GM12801 (cell line): ENCODE measurements around the gene IQCE.

Experiments
- TF ChIP-seq, protein P1 (sequence below): IDR thresholded peaks from one replicate; pipeline ENCODE4 v1.5.1; 2011; ENCODE audit warnings: control low read depth; ENCODE audit not compliant: insufficient read length; ENCODE audit errors: extremely low read depth

The IQCE gene

DNA sequence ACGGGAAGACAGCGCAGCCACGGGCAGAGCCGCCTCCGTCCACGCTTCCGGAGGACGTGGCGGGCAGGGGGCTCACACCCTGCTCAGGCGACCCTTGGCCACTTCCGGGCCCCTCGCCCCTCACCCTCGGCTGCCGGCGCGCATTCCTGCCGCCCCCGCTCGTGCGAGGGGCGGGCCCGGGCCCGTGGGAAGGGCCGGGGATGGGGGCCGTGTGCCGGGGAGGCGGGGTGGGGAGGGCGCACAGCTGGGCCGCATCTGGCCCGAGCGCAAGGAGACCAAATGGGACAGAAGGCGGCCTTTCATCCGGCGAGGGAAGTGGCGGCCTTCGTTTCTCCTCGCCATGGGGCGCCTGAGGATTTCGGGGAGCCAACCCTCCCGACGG lies 40.1 kb upstream of the IQCE start:
- TF ChIP-seq, protein P1, sequence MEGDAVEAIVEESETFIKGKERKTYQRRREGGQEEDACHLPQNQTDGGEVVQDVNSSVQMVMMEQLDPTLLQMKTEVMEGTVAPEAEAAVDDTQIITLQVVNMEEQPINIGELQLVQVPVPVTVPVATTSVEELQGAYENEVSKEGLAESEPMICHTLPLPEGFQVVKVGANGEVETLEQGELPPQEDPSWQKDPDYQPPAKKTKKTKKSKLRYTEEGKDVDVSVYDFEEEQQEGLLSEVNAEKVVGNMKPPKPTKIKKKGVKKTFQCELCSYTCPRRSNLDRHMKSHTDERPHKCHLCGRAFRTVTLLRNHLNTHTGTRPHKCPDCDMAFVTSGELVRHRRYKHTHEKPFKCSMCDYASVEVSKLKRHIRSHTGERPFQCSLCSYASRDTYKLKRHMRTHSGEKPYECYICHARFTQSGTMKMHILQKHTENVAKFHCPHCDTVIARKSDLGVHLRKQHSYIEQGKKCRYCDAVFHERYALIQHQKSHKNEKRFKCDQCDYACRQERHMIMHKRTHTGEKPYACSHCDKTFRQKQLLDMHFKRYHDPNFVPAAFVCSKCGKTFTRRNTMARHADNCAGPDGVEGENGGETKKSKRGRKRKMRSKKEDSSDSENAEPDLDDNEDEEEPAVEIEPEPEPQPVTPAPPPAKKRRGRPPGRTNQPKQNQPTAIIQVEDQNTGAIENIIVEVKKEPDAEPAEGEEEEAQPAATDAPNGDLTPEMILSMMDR, result no peak

DNA sequence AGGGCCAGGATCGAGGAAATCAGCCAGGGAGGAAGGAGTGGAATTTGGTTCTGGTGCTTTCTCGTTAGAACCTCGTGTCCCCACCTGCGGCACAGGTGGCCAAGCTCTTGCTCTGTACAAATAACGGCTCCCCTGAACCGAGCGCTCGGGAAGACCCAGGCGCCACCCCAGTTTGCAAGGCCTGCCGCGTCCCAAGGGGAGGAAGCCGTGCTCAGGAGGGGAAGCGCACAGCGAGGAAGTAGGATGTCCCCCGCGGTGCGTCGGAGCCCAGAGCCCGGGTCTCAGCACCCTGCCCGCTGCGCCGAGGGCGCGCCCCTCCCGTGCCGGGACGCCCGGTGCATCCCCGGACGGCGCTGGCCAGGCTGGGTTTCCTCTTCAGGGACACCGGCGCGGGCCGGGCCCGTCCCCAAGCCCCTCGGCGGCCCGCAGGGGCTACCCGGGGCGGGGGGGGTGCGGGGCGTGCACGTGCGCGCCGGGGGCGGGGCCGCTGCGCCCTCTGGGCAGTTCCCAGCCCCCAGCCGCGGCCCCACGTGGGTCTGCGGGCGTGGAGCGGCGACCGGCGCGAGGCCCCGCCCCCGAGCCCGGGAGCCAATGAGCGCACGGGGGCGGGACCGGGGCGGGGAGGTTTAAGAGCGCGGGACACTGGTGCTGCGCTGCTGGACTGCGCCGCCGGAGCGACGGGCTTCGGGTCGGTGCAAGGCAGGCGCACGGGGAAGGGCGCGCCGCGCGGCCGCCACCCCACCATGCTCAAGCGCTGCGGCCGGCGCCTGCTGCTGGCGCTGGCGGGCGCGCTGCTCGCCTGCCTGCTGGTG lies 39.5 kb upstream of the IQCE start, which contains the start of gene LFNG:
LFNG (plus strand) TSS at position 656 of the 812 bp plus-strand sequence; CDS start at position 744, 88 bp downstream.
- TF ChIP-seq, protein P1, result no peak

DNA sequence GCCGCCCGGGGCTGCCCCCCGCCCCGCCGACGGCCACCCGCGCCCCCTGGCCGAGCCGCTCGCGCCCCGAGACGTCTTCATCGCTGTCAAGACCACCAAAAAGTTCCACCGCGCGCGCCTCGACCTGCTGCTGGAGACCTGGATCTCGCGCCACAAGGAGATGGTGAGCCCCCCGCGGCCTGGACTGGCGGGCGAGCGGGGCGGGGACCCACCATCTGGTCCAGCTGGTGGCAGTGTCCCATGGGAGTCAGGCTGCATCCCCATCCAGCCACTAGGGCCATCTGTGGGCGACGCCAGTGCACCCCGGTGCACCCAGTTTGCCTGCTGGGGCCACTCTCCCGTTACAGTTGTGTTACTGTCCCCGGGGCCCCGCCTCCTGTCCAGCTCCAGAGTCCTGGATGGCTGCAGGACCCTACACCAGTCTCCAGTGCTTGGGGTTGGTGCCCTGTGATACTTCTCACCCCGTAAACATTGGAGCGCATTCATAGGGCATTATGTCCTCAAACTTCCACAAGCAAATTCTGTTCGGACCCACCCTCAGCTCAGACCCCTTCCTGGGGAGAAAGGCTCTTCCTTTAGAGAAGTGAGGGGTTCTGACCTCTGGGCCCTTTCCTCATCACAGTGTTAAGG lies 38.5 kb upstream of the IQCE start:
- TF ChIP-seq, protein P1, result no peak

DNA sequence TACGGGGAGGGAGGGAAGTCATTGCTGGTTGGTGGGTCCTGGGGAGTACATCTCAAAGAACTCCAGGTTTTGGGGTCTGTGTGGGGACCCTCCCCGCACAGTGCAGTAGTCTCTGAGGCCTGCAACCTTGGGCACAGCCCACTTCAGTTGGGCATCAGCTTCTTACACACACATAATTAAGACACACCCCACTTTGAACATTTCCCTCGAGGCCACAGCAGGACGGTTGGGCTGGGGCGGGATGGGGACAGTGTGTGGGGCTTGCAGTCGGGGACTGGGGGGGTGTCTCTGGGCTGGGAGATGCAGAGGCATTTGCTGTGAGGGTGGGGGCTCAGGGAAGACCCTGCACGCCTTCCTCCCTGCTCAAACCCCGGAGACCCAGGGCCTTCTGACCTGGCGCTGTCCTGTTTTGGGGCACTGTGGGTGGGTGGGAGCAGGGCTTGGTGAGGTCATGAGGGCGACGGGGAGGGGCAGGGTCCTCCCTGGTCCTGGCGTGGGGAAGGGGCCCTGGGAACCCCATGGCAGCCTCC lies 38.0 kb upstream of the IQCE start:
- TF ChIP-seq, protein P1, result no peak

DNA sequence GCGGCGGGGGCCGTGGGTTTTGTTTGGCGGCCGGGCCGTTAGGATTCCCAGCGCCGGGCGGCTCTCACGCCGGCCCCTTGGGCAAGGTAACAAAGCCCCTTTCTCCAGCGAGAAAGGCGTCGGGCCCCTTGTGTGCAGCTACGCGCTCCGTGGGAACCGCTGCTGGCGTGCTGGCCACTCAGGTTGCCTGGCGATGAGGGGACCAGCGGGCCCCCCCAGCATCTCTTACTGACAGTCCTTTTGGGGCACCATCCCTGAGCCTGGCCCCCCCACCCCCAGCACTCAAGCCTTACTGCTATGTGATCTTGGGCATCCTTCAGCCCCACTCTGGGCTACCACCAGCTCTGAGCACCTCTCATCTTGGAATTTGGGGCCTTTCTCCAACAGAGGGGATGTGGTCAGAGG lies 37.4 kb upstream of the IQCE start:
- TF ChIP-seq, protein P1, result no peak

DNA sequence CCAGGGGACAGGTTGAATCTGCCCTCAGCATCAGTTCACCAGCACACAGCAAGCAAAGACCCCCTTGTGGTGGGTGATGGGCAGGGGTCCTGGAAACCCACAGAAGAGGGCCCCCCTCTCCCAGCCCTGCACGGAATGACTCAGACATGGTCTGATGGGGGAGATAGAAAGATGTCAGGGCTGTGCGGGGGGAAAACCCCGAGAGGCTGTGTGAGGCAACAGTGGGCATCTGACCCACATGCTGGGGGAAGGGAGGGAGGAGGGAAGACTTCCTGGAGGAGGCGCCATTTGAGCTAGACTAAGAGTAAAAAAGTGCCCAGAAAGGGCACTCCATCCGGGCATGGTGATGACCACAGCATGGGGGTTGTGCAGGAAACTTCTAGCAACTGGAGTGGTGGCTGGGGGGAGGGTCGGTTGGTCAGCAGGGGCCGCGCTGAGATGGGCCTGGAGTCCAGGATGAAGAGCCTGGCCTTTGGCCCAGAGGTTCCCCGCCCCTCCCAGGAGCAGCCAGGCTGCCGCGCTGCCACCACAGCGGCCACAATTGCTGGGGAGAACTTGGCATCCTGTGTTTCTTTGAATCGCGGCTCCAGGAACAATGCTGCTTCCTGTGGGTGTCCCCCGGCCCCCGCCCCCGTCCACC lies 36.7 kb upstream of the IQCE start:
- TF ChIP-seq, protein P1, result no peak

DNA sequence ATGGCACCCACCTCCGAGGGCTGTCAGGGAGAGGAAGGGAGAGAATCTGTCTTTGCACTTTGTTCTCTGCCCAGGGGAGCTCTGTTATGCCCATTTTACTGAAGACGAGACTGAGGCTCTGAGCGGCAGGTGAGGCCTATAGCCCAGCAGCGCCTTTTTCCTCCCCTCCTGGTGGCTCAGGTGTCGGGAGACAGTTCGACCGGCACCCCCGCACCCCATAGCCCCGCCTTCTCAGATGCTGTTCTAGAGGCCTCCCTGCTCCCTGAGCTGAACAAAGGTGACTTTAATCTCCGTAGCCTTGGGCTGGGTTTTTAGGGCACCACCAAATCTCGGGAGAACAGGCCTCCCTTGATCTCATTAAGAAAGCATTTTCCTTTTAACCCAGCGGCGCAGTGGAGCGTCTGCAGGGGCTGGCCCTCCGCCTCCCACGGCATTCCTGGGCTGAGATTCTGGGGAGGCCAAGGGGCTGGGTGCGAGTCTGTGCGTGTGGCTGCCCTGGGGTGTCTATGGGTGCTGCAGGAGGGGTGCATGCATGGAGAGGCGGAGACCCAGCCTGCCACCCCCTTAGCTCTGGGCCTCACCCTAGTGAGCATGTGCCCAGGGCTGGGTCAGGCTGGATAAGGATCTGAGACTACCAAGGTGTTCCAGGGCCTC lies 35.9 kb upstream of the IQCE start:
- TF ChIP-seq, protein P1, result no peak
